Glomerular visceral epithelial cell (primary cell): Measurements from ENCODE around the gene FN3K.
"Not testable (repeated sequence)": the region's sequence is repeated elsewhere in the genome, so short reads cannot be mapped to it uniquely, and the experiment has no call there.

Experiments
- DNase-seq: peaks from one replicate; pipeline ENCODE4 v3.0.0-alpha.2; 2016; ENCODE audit errors: extremely low spot score

Gene FN3K

DNA sequence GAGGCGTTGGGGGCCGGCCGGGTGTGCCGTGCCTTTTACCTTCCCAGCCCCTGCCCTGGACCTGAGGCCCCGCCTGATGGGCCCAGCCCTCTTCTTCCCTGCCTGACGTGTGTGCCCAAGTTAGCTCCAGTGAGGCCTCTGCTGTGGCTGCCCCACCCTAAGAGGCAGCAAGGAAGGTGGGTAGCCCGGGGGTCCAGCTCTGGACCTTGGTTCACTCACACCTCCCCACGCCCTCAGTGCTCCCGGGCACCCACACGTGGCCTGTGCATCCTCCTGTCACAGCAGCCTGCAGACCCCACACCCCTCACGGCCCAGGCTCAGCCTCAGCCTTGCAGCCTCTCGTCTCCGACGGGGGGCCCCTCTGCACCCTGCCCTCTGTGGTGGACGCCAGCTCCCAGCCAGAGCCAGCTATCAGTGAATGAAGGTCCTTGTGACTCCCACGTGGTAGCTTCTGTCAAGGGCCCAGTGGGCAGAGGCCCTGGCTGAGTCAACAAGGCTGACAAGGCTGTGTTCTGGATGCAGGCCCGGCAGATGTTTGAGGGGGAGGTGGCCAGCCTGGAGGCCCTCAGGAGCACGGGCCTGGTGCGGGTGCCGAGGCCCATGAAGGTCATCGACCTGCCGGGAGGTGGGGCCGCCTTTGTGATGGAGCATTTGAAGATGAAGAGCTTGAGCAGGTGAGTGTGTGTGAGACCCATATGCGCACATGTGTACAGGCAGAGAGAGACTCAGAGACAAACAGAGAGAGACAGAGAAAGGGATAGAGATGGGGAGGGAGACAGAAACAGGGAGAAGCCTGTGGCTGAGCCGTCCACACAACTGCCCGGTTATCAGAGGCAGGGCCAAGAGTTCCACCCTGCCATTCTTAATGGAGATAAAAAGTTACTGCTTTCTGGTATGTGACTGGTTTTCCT lies 2.8 kb downstream of the FN3K start:
- no peak for DNase-seq

DNA sequence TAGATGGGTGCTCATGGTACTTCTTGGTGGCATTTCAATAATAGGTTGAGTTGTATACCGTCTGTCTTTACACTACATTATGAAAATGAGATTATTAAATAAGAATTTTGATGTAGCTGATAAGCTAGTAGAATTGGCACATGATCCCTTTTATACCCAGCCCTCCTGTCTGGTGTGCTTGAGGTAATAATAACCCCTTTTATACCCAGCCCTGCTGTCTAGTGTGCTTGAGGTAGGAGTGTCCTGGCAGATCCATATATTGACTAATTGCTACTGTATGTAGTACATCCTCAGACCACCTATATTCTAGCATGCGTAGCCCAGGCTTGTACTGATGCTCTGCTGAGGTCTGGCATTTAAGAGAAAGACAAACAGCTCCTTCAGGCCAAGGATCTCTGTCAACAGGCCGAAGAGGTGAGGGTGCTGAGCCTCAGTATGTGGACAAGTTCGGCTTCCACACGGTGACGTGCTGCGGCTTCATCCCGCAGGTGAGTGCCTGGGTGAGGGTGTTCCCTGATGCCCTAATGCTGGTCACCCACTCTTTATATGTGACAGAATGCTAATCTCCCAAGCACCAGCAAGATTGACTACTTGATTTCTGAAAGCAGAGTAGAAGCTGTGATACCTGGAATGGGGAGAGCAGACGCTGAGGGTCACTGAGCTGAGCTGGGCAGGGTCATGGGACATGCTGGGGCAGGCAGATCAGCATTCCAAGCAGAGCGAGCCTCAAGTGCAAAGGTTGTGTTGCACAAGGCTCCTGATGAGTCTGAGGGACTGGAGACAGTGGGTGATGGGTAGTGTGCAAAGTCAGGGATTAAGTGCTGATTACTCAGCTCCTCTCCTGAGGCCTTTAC lies 5.7 kb downstream of the FN3K start:
- no peak for DNase-seq

DNA sequence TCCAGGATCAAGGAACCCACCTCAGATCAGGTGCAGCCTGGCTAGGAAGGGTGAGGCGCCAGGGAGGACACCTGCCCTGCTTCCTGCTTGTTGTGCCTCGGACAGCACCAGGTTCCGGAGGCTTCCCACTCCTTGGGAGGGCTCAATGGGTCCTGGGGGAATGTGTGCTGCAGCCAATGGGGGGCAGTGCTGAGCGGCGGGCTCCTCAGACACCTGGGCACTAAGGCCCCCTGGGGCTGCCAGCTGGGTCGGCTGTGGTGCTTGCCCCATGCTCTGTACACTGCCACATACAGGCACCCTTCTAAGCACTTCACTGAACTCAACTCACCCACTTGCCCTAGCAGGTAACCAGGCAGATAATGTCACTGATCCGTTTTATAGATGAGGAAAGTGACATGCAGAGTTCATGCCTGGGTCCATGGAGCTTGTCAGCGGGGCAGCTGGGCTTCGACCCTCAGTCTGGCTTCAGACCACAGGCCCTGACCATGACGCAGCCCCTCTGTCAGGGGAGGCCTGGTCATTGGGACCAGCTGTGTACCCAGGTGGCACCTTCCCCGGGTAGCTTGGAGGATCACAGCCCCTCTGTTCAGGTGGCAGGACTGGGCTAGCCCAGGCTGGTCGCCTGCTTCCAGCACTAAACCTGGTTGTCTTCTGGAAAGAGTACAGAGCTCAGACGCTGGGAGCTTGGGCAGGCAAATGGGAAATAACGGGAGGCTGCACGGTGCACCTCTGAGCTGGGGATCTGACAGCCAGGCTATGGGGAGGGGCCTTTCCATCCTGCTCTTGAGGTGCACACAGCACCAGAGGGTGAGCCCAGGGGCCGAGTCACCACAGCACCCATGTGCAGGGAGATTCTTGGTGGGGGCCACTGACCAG lies 8.2 kb downstream of the FN3K start:
- no peak for DNase-seq

DNA sequence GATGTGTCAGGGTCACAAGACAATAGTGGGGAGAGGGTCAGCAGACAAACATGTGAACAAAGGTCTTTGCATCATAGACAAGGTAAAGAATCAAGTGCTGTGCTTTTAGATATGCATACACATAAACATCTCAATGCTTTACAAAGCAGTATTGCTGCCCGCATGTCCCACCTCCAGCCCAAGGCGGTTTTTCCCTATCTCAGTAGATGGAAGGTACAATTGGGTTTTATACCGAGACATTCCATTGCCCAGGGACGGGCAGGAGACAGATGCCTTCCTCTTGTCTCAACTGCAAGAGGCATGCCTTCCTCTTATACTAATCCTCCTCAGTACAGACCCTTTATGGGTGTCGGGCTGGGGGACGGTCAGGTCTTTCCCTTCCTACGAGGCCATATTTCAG lies 9.3 kb downstream of the FN3K start:
- DNase-seq: not testable (repeated sequence)

DNA sequence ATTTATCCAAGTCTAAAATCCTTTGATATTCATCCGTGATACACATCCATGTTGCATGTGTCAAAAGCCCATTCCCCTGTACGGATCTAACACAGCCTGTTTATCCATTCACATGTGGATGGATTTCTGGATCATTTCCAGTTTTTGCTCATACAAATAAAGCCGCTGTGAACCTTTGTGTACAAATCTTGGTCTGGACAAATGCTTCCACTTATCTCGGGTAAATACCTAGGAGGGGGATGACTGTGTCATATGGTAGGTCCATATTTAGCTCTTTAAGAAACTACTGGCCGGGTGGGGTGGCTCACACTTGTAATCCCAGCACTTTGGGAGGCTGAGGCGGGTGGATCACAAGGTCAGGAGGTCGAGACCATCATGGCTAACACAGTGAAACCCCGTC lies 10.1 kb downstream of the FN3K start:
- no peak for DNase-seq

DNA sequence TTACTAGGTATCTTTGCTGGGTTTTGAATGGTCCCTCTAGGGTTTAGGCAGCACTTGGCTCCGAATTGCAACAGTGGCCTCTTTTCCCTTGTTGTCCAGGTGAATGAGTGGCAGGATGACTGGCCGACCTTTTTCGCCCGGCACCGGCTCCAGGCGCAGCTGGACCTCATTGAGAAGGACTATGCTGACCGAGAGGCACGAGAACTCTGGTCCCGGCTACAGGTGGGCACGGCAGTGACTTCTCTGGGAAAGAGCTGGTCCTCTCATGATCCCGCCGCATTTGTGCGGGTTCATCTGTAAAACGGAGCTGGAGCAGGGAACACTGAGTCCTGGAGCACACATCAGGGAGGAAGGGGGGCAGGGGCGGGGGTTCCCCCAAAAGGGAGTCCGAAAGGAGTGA lies 13.3 kb downstream of the FN3K start:
- DNase-seq: no peak

DNA sequence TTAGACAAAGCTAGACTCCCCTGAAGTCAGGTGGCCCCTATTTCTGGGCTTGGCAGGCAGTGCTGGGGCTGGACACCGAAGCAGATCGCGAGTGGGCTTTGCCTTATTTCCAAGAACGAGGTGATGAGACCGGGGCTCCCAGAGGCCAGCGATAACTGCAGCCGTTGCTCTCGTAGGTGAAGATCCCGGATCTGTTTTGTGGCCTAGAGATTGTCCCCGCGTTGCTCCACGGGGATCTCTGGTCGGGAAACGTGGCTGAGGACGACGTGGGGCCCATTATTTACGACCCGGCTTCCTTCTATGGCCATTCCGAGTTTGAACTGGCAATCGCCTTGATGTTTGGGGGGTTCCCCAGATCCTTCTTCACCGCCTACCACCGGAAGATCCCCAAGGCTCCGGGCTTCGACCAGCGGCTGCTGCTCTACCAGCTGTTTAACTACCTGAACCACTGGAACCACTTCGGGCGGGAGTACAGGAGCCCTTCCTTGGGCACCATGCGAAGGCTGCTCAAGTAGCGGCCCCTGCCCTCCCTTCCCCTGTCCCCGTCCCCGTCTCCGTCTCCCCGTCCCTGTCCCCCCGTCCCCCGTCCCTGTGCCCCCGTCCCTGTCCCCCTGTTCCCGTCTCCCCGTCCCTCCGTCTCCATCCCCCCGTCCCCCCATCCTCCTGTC lies 15.0 kb downstream of the FN3K start:
- no peak for DNase-seq

DNA sequence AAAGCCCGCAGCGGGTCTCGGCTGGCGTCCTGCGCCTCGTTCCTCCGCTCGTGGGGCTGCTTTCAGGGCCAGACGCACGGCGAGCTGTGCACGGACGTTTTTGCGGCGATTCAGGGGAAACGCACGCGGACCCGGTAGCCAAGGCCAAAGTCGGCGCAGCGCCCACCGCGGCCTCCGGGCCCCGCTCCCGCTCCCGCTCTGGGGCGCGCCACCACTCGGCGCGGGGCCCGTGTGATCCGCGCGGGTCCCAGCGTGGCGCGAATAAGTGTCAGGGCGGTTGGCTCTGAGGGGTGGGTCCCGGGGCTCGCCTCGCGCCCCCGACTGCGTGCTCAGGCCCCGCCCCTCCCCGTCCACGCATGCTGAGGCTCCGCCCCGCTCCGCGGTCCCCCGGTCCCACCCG lies 15.8 kb downstream of the FN3K start:
- no peak for DNase-seq

DNA sequence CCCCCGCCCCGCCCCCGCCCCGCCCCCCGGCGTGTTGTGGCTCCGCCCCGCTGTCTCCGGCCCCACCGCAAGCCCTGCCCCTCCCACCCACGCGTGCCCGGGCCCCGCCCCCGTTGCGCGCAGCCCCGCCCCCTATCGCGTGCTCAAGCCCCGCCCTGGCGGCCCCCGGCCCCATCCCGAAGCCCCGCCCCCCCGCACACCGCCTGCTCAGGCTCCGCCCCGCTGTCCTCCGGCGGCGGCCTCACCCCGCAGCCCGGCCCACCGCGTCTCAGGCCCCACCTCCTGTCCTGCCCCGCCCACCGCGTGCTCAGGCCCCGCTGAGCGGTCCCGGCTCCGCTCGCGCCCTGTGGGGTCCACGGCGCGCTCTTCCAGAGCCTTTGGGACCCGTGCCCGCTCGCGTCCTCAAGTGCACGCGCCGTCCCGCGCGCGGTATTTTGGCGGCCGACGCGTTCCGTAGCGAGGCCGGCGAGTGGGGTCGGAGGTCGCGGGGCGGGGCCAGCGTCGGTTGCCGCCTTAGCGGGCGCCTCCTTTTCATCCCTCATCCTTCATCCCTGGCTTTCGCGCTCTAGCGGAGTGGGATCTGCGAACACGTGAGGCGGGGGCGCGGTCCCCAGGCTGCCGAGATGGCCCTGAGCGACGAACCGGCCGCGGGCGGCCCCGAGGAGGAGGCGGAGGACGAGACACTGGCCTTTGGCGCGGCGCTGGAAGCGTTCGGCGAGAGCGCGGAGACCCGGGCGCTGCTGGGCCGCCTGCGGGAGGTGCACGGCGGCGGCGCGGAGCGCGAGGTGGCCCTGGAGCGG lies 16.4 kb downstream of the FN3K start, which contains the start of gene TBCD:
TSS of gene TBCD (plus strand) at position 495 of the 800 bp plus-strand sequence. CDS start at position 624, 129 bp downstream.
- peak; percentile 94 for DNase-seq

DNA sequence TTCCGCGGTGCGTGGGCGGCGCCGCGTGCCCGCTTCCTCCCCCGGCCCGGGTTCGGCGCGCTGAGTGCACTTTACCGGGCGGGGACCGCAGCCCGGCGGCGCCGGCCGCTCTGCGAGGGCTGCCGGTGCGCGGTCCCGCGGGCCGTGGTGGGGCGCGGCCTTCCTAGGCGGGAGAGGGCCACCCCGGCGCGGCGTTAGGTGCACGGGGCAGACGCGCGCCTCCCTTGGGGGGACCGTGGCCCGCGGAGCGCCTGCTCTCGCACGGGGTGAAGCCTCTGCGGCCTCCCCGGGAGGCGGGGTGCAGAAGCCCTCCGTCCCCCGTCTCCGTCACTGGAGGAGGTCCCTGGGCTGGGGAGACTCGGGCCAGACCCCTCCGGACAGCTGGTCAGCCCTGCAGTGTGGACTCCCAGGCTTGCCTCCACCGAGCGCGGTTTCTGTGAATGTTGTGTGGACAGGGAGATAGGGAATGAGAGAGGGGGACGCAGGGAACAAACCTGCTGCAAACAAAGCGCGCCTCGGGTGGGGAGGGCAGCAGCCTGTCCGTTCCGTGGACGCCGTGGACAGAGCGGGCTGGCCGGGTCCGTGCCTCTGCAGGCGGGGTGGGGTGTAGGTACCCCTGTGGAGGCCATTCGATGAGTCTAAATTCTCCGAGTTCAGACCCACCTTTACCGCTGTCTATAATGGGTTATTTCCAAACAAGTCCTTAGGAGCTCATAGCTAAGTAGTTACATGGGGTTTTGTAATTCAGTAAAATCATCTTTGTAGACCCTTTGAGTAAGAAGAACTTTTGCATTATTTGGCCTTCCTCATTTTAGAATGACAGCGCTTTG lies 17.2 kb downstream of the FN3K start:
- DNase-seq: peak; percentile 50

DNA sequence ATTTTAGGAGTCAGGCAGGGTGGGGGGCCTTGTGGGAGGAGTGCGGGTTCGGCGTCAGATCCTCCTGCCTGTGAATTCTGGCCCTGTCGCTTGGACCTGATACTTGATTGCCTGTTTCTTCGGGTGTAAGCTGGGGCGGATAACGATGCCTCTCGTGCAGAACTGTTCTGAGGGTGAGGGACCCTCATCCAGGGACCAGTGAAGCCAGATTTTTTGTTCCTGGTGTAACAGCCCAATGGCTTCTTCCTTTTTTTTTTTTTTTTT lies 17.7 kb downstream of the FN3K start:
- no peak for DNase-seq

DNA sequence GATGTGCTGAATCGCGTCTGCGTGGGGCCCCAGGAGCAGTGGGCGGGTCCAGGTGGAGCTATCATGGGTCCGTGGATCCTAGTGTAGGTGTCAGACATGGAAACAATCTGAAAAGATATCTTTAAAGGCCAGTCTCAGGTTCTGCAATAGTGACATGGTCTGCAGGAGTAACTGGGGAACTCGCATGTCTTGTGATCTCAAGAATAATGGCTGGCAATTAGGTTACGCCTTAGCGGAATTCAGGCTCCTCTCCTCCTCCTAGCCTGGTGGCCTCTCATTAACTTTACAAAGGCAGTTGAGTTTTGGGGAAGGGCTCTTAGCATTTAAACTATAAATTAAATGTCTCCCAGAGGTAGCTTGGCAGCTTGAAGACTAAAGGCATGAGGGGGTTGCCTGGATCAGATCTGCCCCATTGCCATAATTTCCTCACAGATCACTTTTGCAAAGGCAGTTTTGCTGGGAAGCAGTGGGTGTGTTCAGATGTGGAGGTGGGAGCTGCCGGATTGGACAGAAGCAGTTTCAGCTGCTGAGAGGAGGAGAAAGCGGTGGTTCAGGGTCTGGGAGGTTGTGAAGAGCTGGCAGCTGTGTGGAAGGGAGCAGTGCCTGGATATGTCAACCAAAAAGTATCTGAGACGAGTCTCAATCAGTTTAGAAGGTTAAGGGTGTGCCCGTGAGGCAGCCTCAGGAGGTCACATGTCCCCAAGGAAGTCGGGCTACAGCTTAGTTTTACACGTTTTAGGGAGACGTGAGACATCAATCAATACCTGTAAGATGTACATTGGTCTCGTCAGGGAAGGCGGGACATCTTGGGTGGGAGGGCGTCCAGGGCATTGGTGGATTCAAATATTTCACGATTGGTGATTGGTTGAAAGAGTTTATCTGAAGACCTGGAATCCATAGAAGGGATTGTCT lies 19.1 kb downstream of the FN3K start:
- no peak for DNase-seq

DNA sequence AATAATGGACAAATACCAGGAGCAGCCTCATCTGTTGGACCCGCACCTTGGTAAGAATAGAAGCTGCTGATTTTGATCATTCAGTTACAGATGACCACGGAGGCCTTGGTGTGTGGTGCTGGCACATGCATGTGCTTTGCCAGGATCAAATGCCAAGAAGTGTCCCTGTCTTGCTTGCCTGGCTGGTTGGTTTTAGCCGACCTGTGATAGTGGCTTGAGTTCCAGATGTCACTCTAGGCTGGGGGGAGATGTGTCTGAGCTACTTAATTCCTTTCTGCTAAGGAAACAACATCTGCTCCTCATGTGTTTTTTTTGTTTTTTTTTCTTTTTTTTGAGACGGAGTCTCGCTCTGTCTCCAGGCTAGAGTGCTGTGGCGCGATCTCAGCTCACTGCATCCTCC lies 20.8 kb downstream of the FN3K start:
- DNase-seq: no peak

DNA sequence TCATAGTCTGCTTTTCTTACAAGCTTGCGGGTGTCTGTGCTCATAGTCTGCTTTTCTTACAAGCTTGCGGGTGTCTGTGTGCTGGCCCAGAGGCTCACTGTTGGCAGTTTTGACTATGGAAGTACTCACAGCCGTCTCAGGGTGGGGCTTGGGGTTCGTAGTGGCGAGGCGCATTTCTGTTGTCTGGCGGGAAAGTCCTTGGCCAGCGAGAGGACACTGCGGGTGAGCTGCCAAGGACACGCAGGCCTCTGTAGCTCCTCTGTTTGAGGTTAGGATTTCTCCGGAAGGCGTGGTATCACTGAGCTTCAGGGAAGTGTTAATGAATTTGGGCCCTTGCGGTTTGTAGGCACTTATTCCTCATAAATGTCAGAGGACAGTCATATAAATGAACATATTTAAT lies 30.0 kb downstream of the FN3K start:
- DNase-seq: no peak

DNA sequence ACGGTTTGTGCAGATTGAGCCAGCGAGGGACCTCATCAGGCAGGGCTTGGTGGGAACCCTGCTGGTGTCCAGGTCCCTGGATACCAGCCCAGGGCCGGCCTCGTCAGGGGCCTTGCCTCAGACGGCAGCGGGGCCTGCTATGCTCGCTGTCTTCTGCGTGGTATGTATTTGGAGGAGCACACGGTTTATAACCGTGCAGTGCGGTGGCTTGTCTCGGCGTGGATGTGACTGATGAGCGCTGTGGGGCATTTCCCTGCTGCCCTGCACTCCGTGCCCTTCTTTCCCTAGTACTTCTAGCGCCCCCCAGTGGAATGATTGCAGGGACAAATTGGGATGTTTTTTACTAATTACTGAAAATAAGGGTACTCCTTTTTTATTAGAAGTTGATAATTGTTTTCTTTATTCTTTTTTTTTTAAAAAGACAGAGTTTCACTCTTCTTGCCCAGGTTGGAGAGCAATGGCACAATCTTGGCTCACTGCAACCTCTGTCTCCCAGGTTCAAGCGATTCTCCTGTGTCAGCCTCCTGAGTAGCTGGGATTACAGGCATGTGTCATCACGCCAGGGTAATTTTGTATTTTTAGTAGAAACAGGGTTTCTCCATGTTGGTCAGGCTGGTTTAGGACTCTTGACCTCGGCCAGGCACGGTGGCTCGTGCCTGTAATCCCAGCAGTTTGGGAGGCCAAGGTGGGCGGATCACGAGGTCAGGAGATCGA lies 31.8 kb downstream of the FN3K start:
- peak; percentile 27 for DNase-seq

DNA sequence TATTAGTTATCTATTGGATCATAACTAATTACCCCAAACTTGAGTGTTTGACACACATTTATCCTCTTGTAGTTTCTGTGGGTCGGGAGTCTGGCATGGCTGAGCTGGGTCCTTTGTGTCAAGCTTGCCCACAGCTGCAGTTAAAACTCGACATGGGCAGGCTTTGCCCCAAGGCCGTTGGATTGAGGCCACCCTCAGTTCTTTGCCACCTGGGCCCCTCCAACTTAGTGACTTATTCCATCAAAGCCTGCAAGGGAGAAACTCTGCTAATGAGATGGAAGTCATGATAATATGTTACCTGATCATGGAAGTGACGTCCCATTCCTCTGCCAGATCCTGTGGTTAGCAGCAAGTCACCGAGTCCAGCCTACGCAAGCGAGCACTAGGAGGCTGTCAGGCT lies 33.6 kb downstream of the FN3K start:
- DNase-seq: no peak

DNA sequence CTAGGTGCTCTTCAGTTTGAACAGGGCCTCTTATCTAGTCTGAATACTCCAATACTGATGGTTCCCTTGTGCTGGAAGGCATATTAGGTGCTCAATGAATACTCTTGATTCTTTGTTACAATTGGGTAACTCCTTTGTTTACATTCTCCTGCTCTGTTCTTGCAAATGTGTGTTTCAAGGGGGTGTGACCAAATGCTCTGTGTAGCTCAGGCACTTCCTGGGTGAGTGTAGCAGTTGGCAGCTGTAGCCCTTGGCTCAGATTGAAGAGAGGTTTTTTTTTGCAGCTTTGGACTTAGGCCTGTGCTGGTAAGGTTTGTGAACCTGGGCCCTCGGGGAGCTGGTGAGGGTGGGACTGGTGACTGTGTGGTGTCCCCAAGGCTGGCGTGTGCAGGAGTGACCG lies 36.6 kb downstream of the FN3K start:
- no peak for DNase-seq

DNA sequence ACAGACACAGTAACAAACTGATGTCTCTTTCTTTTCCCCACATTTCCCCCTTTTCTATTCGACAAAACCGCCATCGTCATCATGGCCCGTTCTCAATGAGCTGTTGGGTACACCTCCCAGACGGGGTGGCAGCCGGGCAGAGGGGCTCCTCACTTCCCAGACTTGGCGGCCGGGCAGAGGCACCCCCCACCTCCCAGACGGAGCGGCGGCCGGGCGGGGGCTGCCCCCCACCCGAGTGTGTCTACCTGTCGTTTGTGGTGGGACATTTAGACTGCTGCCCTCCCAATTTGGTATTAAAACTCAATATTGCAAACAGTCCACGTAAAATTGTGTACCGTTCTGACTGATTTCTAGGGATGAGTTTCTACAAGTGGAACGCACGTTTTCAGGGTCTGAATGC lies 39.0 kb downstream of the FN3K start:
- not testable (repeated sequence) for DNase-seq
